Panc1 (cell line): ENCODE measurements around the gene VEZT. TPM values are rescaled to one million over a fixed set of nuclear protein-coding genes. Genes with fewer than 3 reads are reported as not detected.

Experiments used
- ATAC-seq: fragments of 200-7000 bp; cut with Tn5 transposase; 2 replicates; pipeline ENCODE4 v1.9.1; 2020; ENCODE audit warnings: mild to moderate bottlenecking, moderate library complexity
- BruUV-seq: library from RNA; stranded (reverse); fragments of 400-500 nt; replicated peaks from 2 replicates; lab custom pipeline; 2021; lab: Mats Ljungman, UMichigan
- CTCF ChIA-PET: fragments of 300-600 bp; sonication (Branson Sonifier 250); formaldehyde crosslinking; loops from one replicate; lab custom pipeline; 2022; ENCODE audit warnings: antibody characterized with exemption; lab: Charles Lee
- POLR2A ChIA-PET: fragments of 300-600 bp; sonication (Branson Sonifier 250); formaldehyde crosslinking; loops from one replicate; lab custom pipeline; 2022; ENCODE audit warnings: antibody characterized with exemption; lab: Charles Lee
- DNase-seq: peaks from one replicate; pipeline ENCODE4 v3.0.0-alpha.2; 2010; ENCODE audit warnings: low read depth, low spot score
- H3K27ac ChIP-seq: 2 replicates; pipeline ENCODE4 v1.5.1; 2011; ENCODE audit warnings: mild to moderate bottlenecking, low read length, inconsistent platforms
- H3K27me3 ChIP-seq: fragments of 200-500 bp; sonication (Bioruptor generic); 2 replicates; pipeline ENCODE4 v1.6.0; 2014; ENCODE audit warnings: low read length, inconsistent platforms; ENCODE audit not compliant: control insufficient read depth, insufficient read depth
- H3K36me3 ChIP-seq: fragments of 200-500 bp; sonication (Bioruptor generic); 2 replicates; pipeline ENCODE4 v1.5.1; 2014; ENCODE audit warnings: inconsistent platforms, mild to moderate bottlenecking, low read length, moderate library complexity; ENCODE audit not compliant: control insufficient read depth, insufficient read depth
- H3K4me1 ChIP-seq: 2 replicates; pipeline ENCODE4 v1.5.1; 2011; ENCODE audit warnings: inconsistent platforms, mild to moderate bottlenecking, low read length, moderate library complexity; ENCODE audit not compliant: control insufficient read depth, insufficient read depth
- H3K4me3 ChIP-seq, 2 experiments: 2 replicates each; pipeline ENCODE4 v1.5.1; 2011 to 2012; ENCODE audit warnings: low read depth in 2 of 2, low read length in 2 of 2, mild to moderate bottlenecking in 2 of 2, inconsistent platforms in 1 of 2, moderate library complexity in 1 of 2
- H3K9me3 ChIP-seq: fragments of 200-500 bp; sonication (Bioruptor generic); 2 replicates; pipeline ENCODE4 v1.5.1; 2014; ENCODE audit warnings: low read depth, mild to moderate bottlenecking, inconsistent platforms, low read length, moderate library complexity; ENCODE audit not compliant: control insufficient read depth, insufficient read depth
- POLR2AphosphoS5 ChIP-seq: IDR thresholded peaks from 2 replicates; pipeline ENCODE4 v1.6.1; 2012; ENCODE audit warnings: mild to moderate bottlenecking, low read depth, low read length, moderate library complexity
- SIN3A ChIP-seq: IDR thresholded peaks from 2 replicates; pipeline ENCODE4 v1.6.1; 2012; ENCODE audit warnings: low read depth, mild to moderate bottlenecking, low read length, moderate library complexity, borderline replicate concordance; ENCODE audit not compliant: insufficient read depth
- TCF7L2 ChIP-seq: IDR thresholded peaks from 2 replicates; pipeline ENCODE4 v1.6.1; 2011; ENCODE audit warnings: mild to moderate bottlenecking, low read depth, low read length, inconsistent platforms
- in situ Hi-C: cut with HindIII; loops from 2 replicates; pipeline ENCODE4 v1.10.0; 2016; ENCODE audit warnings: low sequenced_read_pairs, low pct_unique_long_range_greater_than_20kb
- intact Hi-C: fragments of 100-400 bp; cut with micrococcal nuclease; formaldehyde crosslinking; loops from one replicate; pipeline ENCODE4 v1.10.0; 2022; ENCODE audit not compliant: unreplicated experiment
- total RNA-seq: library from RNA; stranded (reverse); gene quantifications from one replicate; pipeline ENCODE4 v1.2.1, GENCODE V29; 2021; ENCODE audit not compliant: unreplicated experiment
- TF ChIP-seq, protein P1 (sequence below): fragments of 450-650 bp; IDR thresholded peaks from 2 replicates; pipeline ENCODE4 v1.5.1; 2017; ENCODE audit warnings: mild to moderate bottlenecking
- TF ChIP-seq, protein P2 (sequence below), 2 experiments: IDR thresholded peaks; 2 replicates each; pipeline ENCODE4 v1.6.1; 2011 to 2012; ENCODE audit warnings: low read depth in 2 of 2, control low read depth in 1 of 2, low read length in 1 of 2, mild to moderate bottlenecking in 1 of 2, moderate library complexity in 1 of 2; ENCODE audit not compliant: insufficient read depth in 1 of 2

Gene VEZT
- total RNA-seq, 1 experiment from 2014 or later: 70.6 TPM

DNA sequence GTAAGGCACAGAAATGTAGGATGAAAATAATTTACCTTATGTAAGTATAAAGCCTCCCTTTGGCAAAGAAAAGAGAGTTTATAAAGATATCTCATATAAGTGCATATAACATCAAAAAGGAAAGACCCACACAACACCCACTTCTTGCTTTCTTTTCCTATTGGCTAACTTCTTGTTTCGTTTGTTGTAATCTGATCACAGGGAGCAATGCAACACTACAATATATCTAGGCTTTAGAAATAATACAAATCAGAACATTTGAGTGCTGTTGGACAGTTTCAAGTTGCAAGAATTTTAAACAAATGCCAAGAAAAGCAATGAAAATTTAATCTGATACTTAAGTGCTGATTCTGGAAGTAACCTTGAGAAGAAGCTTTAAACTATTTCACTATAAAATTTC is 1.7 kb upstream of the VEZT start:
- Histone ChIP-seq H3K9me3 (no peaks in the 10 kb centered on the region), H3K4me3 (peak overlapping the region; percentile 78 to 94; a peak in 3 of 4 replicates), H3K4me1 (peaks cover 33% of the 10 kb centered on the region), H3K27me3 (no peaks in the 10 kb centered on the region), H3K27ac (peak overlapping the region; percentile 97), H3K36me3 (peaks cover 5% of the 10 kb centered on the region; the same call in 1 of the 2 replicates)
- POLR2A ChIA-PET: interaction anchor here (0.6 kb wide), 1 partner anchor 619 kb away, joined by 10 read pairs; no protein-coding TSS in a partner anchor
- no TSS peak for BruUV-seq
- in situ Hi-C loops: no loop called here
- DNase-seq: no peak
- ATAC-seq: no peak
- TF ChIP-seq TCF7L2: peak; percentile 49; the same call in 1 of the 2 replicates
- TF ChIP-seq, protein P1, sequence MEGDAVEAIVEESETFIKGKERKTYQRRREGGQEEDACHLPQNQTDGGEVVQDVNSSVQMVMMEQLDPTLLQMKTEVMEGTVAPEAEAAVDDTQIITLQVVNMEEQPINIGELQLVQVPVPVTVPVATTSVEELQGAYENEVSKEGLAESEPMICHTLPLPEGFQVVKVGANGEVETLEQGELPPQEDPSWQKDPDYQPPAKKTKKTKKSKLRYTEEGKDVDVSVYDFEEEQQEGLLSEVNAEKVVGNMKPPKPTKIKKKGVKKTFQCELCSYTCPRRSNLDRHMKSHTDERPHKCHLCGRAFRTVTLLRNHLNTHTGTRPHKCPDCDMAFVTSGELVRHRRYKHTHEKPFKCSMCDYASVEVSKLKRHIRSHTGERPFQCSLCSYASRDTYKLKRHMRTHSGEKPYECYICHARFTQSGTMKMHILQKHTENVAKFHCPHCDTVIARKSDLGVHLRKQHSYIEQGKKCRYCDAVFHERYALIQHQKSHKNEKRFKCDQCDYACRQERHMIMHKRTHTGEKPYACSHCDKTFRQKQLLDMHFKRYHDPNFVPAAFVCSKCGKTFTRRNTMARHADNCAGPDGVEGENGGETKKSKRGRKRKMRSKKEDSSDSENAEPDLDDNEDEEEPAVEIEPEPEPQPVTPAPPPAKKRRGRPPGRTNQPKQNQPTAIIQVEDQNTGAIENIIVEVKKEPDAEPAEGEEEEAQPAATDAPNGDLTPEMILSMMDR: no peak
- intact Hi-C loops: loop anchor here (2.0 kb wide), 1 partner anchor 97 kb away; no protein-coding TSS in a partner anchor
- CTCF ChIA-PET: no interaction called here

DNA sequence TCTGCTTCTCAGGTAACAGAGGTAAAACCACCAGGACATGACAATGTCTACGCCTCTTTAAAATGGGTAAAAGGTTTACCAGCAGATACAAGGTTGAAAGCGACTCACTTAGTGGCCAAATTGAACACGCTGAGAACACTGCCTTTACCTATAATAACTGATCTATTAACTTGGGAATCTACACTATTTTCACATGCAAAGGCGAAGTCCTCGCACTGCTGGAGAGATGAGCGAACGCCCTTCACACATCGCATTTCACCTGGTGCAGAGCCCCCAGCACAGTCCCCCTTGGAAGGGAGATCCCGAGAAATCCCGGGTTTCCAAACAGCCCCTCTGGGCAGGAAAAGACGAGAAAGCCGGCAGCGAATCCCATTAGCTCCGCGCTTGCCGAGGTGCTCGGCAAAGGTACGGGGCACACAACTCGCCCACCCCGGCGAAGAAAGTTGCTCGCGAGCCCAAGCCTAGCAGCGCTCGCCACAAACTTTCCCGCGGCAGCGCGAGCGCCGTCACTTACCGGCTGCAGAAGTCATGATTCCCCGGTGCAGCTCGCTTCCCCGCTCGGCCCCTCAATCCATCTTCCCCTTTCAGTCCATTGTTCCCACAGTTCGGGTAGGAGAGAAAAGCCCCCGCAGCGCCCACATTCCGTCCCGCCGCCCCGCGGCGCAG is 763 bp upstream of the VEZT start:
- Histone ChIP-seq H3K27ac (peak overlapping the region; percentile 97), H3K36me3 (peaks cover 5% of the 10 kb centered on the region; the same call in 1 of the 2 replicates), H3K27me3 (no peaks in the 10 kb centered on the region), H3K4me1 (peaks cover 31% of the 10 kb centered on the region), H3K9me3 (no peaks in the 10 kb centered on the region), H3K4me3 (peak overlapping the region; percentile 78 to 94)
- no TSS peak for BruUV-seq
- ChIA-PET POLR2A (interaction anchor here (0.6 to 1.5 kb wide), 2 partner anchors 9 to 620 kb away, joined by 3 to 10 read pairs; no protein-coding TSS in a partner anchor), CTCF (interaction anchor here (0.6 to 0.7 kb wide), 2 partner anchors 17 to 75 kb away, joined by 3 to 4 read pairs; no protein-coding TSS in a partner anchor)
- DNase-seq (no peak), ATAC-seq (peak; percentile 21)
- in situ Hi-C loops: no loop called here
- TF ChIP-seq TCF7L2 (no peak), POLR2AphosphoS5 (no peak), SIN3A (no peak)
- TF ChIP-seq, protein P1: no peak
- TF ChIP-seq, protein P2, sequence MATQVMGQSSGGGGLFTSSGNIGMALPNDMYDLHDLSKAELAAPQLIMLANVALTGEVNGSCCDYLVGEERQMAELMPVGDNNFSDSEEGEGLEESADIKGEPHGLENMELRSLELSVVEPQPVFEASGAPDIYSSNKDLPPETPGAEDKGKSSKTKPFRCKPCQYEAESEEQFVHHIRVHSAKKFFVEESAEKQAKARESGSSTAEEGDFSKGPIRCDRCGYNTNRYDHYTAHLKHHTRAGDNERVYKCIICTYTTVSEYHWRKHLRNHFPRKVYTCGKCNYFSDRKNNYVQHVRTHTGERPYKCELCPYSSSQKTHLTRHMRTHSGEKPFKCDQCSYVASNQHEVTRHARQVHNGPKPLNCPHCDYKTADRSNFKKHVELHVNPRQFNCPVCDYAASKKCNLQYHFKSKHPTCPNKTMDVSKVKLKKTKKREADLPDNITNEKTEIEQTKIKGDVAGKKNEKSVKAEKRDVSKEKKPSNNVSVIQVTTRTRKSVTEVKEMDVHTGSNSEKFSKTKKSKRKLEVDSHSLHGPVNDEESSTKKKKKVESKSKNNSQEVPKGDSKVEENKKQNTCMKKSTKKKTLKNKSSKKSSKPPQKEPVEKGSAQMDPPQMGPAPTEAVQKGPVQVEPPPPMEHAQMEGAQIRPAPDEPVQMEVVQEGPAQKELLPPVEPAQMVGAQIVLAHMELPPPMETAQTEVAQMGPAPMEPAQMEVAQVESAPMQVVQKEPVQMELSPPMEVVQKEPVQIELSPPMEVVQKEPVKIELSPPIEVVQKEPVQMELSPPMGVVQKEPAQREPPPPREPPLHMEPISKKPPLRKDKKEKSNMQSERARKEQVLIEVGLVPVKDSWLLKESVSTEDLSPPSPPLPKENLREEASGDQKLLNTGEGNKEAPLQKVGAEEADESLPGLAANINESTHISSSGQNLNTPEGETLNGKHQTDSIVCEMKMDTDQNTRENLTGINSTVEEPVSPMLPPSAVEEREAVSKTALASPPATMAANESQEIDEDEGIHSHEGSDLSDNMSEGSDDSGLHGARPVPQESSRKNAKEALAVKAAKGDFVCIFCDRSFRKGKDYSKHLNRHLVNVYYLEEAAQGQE (IDR thresholded peaks at IDR 0.05; ENCODE audit: insufficient read depth in 1 of 2, low read depth in 2 of 2, low read length in 1 of 2): no peak
- intact Hi-C loops: loop anchor here (2.0 kb wide), 1 partner anchor 98 kb away; no protein-coding TSS in a partner anchor
